A673 (cell line): ENCODE results near the gene SLC46A1. TPM values are rescaled to one million over a fixed set of nuclear protein-coding genes. Genes with fewer than 3 reads are reported as not detected.

ENCODE experiments used
- BruUV-seq: library from RNA; stranded (reverse); fragments of 400-500 nt; replicated peaks from 2 replicates; lab custom pipeline; 2021; lab: Mats Ljungman, UMichigan
- CTCF ChIA-PET: fragments of 300-600 bp; sonication (Branson Sonifier 250); formaldehyde crosslinking; loops from one replicate; lab custom pipeline; 2022; ENCODE audit warnings: antibody characterized with exemption; lab: Charles Lee
- POLR2A ChIA-PET: fragments of 300-600 bp; sonication (Branson Sonifier 250); formaldehyde crosslinking; loops from one replicate; lab custom pipeline; 2022; ENCODE audit warnings: antibody characterized with exemption; ENCODE audit not compliant: low non-redundant PET; lab: Charles Lee
- DNase-seq: peaks from one replicate; pipeline ENCODE4 v3.0.0-alpha.2; 2015; ENCODE audit warnings: low spot score
- H3K27ac ChIP-seq: fragments of 200-600 bp; sonication (generic); 2 replicates; pipeline ENCODE4 v1.5.1; 2016; ENCODE audit warnings: mixed run types, low read depth, mild to moderate bottlenecking, mixed read lengths, antibody characterized with exemption, low read length; ENCODE audit not compliant: poor library complexity, severe bottlenecking
- H3K27me3 ChIP-seq: fragments of 200-600 bp; sonication (generic); replicated peaks from 2 replicates; pipeline ENCODE4 v1.6.1; 2017; ENCODE audit warnings: mixed run types, low read depth, mild to moderate bottlenecking, mixed read lengths, antibody characterized with exemption, low read length; ENCODE audit not compliant: insufficient read depth, poor library complexity
- H3K36me3 ChIP-seq: fragments of 200-600 bp; sonication (generic); 2 replicates; pipeline ENCODE4 v1.6.1; 2016; ENCODE audit warnings: mixed run types, mild to moderate bottlenecking, mixed read lengths, antibody characterized with exemption, low read length; ENCODE audit not compliant: insufficient read depth, poor library complexity, severe bottlenecking
- H3K4me1 ChIP-seq: fragments of 200-600 bp; sonication (generic); 2 replicates; pipeline ENCODE4 v1.6.1; 2017; ENCODE audit warnings: mixed run types, mild to moderate bottlenecking, mixed read lengths, antibody characterized with exemption, low read length; ENCODE audit not compliant: insufficient read depth, poor library complexity, severe bottlenecking
- H3K4me3 ChIP-seq: fragments of 200-600 bp; sonication (generic); 2 replicates; pipeline ENCODE4 v1.5.1; 2016; ENCODE audit warnings: low read depth, mixed run types, mild to moderate bottlenecking, mixed read lengths, low read length; ENCODE audit not compliant: poor library complexity, severe bottlenecking
- H3K9me3 ChIP-seq: fragments of 200-600 bp; sonication (generic); 2 replicates; pipeline ENCODE4 v1.6.1; 2016; ENCODE audit warnings: mixed run types, low read depth, mild to moderate bottlenecking, mixed read lengths, antibody characterized with exemption, low read length; ENCODE audit not compliant: poor library complexity, severe bottlenecking
- EZH2 ChIP-seq: fragments of 200-600 bp; sonication (generic); IDR thresholded peaks from 2 replicates; pipeline ENCODE4 v1.6.1; 2017; ENCODE audit warnings: borderline replicate concordance, low read depth, mild to moderate bottlenecking, mixed read lengths, antibody characterized with exemption, low read length; ENCODE audit not compliant: poor library complexity, severe bottlenecking
- intact Hi-C: fragments of 100-400 bp; cut with micrococcal nuclease; formaldehyde crosslinking; loops from one replicate; pipeline ENCODE4 v1.10.0; 2022; ENCODE audit not compliant: unreplicated experiment
- total RNA-seq: library from RNA; stranded (reverse); gene quantifications from 2 replicates; pipeline ENCODE4 v1.2.3, GENCODE V29; 2021
- TF ChIP-seq, protein P1 (sequence below): fragments of 300-800, 200-600 bp; sonication (generic); conservative IDR thresholded peaks from 2 replicates; pipeline ENCODE4 v1.5.1; 2017; ENCODE audit warnings: low read depth, mild to moderate bottlenecking, antibody characterized with exemption, low read length, moderate library complexity, mixed read lengths

Gene SLC46A1
- total RNA-seq, 1 experiment from 2014 or later: 4.4 TPM

- peaks cover 33% of the 10 kb centered on the region for H3K36me3 ChIP-seq
- DNase-seq: no peak
- no peaks in the 10 kb centered on the region for H3K4me1 ChIP-seq
- intact Hi-C loops: no loop called here
- H3K27me3 ChIP-seq: no peaks in the 10 kb centered on the region
- POLR2A ChIA-PET: no interaction called here
- no peaks in the 10 kb centered on the region for H3K9me3 ChIP-seq
- no peak overlapping the region for H3K27ac ChIP-seq
- CTCF ChIA-PET: no interaction called here
- TF ChIP-seq EZH2: no peak
- TF ChIP-seq, protein P1, sequence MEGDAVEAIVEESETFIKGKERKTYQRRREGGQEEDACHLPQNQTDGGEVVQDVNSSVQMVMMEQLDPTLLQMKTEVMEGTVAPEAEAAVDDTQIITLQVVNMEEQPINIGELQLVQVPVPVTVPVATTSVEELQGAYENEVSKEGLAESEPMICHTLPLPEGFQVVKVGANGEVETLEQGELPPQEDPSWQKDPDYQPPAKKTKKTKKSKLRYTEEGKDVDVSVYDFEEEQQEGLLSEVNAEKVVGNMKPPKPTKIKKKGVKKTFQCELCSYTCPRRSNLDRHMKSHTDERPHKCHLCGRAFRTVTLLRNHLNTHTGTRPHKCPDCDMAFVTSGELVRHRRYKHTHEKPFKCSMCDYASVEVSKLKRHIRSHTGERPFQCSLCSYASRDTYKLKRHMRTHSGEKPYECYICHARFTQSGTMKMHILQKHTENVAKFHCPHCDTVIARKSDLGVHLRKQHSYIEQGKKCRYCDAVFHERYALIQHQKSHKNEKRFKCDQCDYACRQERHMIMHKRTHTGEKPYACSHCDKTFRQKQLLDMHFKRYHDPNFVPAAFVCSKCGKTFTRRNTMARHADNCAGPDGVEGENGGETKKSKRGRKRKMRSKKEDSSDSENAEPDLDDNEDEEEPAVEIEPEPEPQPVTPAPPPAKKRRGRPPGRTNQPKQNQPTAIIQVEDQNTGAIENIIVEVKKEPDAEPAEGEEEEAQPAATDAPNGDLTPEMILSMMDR: no peak
- BruUV-seq: TSS peak; percentile 17
- H3K4me3 ChIP-seq: no peak overlapping the region
Measured at GRCh38 chr17:28390563-28390962, 15.4 kb downstream of the SLC46A1 start.

DNA sequence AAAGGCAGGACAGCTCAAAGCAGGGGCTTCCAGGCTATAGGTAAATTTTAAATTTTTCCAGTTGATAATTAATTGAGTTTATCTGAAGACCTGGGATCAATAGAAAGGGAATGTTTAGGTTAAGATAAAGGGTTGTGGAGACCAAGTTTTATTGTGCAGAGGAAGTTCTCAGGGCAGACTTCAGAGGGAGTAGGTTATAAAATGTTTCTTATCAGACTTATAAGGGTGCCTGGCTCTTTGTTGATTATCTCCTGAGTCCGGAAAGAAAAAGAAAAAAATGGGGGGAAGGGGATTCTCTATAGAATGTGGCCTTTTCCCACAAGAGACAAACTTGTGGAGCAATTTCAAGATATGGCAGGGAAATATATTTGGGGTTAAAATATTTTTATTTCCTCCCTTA lies 15.9 kb downstream of the SLC46A1 start:
- no peaks in the 10 kb centered on the region for H3K9me3 ChIP-seq
- TF ChIP-seq, protein P1: no peak
- no peak for TF ChIP-seq EZH2
- POLR2A ChIA-PET: no interaction called here
- H3K4me3 ChIP-seq: no peak overlapping the region
- no peak overlapping the region for H3K27ac ChIP-seq
- no peaks in the 10 kb centered on the region for H3K4me1 ChIP-seq
- peaks cover 33% of the 10 kb centered on the region for H3K36me3 ChIP-seq
- H3K27me3 ChIP-seq: no peaks in the 10 kb centered on the region
- DNase-seq: no peak
- CTCF ChIA-PET: no interaction called here
- intact Hi-C loops: no loop called here
- no TSS peak for BruUV-seq

DNA sequence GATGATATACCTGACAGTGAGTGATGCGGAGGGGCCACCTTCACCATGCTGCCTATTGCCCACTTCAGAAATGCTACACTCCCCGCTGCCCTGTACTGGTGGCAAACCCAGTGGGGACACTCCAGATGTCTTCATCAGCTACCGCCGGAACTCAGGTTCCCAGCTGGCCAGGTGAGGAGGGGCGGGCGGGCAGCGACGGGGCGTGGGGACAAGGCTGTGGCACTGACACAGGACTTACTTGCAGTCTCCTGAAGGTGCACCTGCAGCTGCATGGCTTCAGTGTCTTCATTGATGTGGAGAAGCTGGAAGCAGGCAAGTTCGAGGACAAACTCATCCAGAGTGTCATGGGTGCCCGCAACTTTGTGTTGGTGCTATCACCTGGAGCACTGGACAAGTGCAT lies 17.9 kb downstream of the SLC46A1 start:
- no peak overlapping the region for H3K27ac ChIP-seq
- no TSS peak for BruUV-seq
- TF ChIP-seq EZH2: no peak
- TF ChIP-seq, protein P1: no peak
- H3K4me1 ChIP-seq: no peaks in the 10 kb centered on the region
- POLR2A ChIA-PET: no interaction called here
- no peaks in the 10 kb centered on the region for H3K27me3 ChIP-seq
- peaks cover 33% of the 10 kb centered on the region for H3K36me3 ChIP-seq
- CTCF ChIA-PET: no interaction called here
- no peaks in the 10 kb centered on the region for H3K9me3 ChIP-seq
- no peak for DNase-seq
- H3K4me3 ChIP-seq: no peak overlapping the region
- intact Hi-C loops: no loop called here
